Measurements from ENCODE around the gene TBC1D2B.

TBC1D2B gene

GRCh38 chr15:78088773-78089080 is 11.2 kb upstream of the TBC1D2B start:
- Histone ChIP-seq H3K27ac (replicated peaks) (no peak overlapping the region), H3K27me3 (ENCODE audit: insufficient read depth, poor library complexity, severe bottlenecking) (no peaks in the 10 kb centered on the region), H3K4me3 (replicated peaks; ENCODE audit: insufficient read depth, low read length) (no peak overlapping the region)
- no peak for DNase-seq (ENCODE audit: low read depth in 1 of 2, low spot score in 1 of 2)
- TF ChIP-seq REST (IDR thresholded peaks at IDR 0.05; ENCODE audit: insufficient replicate concordance, low read depth) (no peak), POLR2AphosphoS5 (IDR thresholded peaks at IDR 0.05; ENCODE audit: low read depth) (no peak), CTCF (IDR thresholded peaks at IDR 0.05; ENCODE audit: insufficient read depth, low read length) (no peak), SPI1 (IDR thresholded peaks at IDR 0.05; ENCODE audit: borderline replicate concordance, low read depth) (no peak), GABPA (IDR thresholded peaks at IDR 0.05; ENCODE audit: low read depth) (no peak)

GRCh38 chr15:78087951-78088772 is 10.7 kb upstream of the TBC1D2B start:
- Histone ChIP-seq H3K27me3 (ENCODE audit: insufficient read depth, poor library complexity, severe bottlenecking) (no peaks in the 10 kb centered on the region), H3K4me3 (replicated peaks; ENCODE audit: insufficient read depth, low read length) (no peak overlapping the region), H3K27ac (replicated peaks) (no peak overlapping the region)
- no peak for TF ChIP-seq CTCF (IDR thresholded peaks at IDR 0.05; ENCODE audit: insufficient read depth, low read length)
- TF ChIP-seq SPI1 (IDR thresholded peaks at IDR 0.05; ENCODE audit: borderline replicate concordance, low read depth): no peak
- TF ChIP-seq GABPA (IDR thresholded peaks at IDR 0.05; ENCODE audit: low read depth): no peak
- TF ChIP-seq POLR2AphosphoS5 (IDR thresholded peaks at IDR 0.05; ENCODE audit: low read depth): no peak
- DNase-seq (ENCODE audit: low read depth in 1 of 2, low spot score in 1 of 2): no peak

GRCh38 chr15:78085928-78086327 is 8.4 kb upstream of the TBC1D2B start:
- no peak for TF ChIP-seq GABPA (IDR thresholded peaks at IDR 0.05; ENCODE audit: low read depth)
- TF ChIP-seq SPI1 (IDR thresholded peaks at IDR 0.05; ENCODE audit: borderline replicate concordance, low read depth): no peak
- TF ChIP-seq REST (IDR thresholded peaks at IDR 0.05; ENCODE audit: insufficient replicate concordance, low read depth): no peak
- no peak for TF ChIP-seq CTCF (IDR thresholded peaks at IDR 0.05; ENCODE audit: insufficient read depth, low read length)
- no peak for TF ChIP-seq POLR2AphosphoS5 (IDR thresholded peaks at IDR 0.05; ENCODE audit: low read depth)
- Histone ChIP-seq H3K4me3 (replicated peaks; ENCODE audit: insufficient read depth, low read length) (no peak overlapping the region), H3K27ac (replicated peaks) (no peak overlapping the region), H3K27me3 (ENCODE audit: insufficient read depth, poor library complexity, severe bottlenecking) (no peaks in the 10 kb centered on the region)
- no peak for DNase-seq (ENCODE audit: low read depth in 1 of 2, low spot score in 1 of 2)

GRCh38 chr15:78084449-78084750 is 6.9 kb upstream of the TBC1D2B start:
- no peak for DNase-seq (ENCODE audit: low read depth in 1 of 2, low spot score in 1 of 2)
- Histone ChIP-seq H3K27me3 (ENCODE audit: insufficient read depth, poor library complexity, severe bottlenecking) (no peaks in the 10 kb centered on the region), H3K27ac (replicated peaks) (no peak overlapping the region), H3K4me3 (replicated peaks; ENCODE audit: insufficient read depth, low read length) (no peak overlapping the region)
- TF ChIP-seq POLR2AphosphoS5 (IDR thresholded peaks at IDR 0.05; ENCODE audit: low read depth) (no peak), GABPA (IDR thresholded peaks at IDR 0.05; ENCODE audit: low read depth) (no peak), CTCF (IDR thresholded peaks at IDR 0.05; ENCODE audit: insufficient read depth, low read length) (no peak), REST (IDR thresholded peaks at IDR 0.05; ENCODE audit: insufficient replicate concordance, low read depth) (no peak), SPI1 (IDR thresholded peaks at IDR 0.05; ENCODE audit: borderline replicate concordance, low read depth) (no peak)

Data from HL-60 (cell line).